IPS-18a (cell line): ENCODE results near the gene IFIT5.

Source experiments
- H3K27ac ChIP-seq: one replicate; pipeline ENCODE4 v1.5.1; 2013; ENCODE audit warnings: low read length
- H3K27me3 ChIP-seq: one replicate; pipeline ENCODE4 v1.6.1; 2013; ENCODE audit warnings: mild to moderate bottlenecking, low read length; ENCODE audit not compliant: control insufficient read depth, insufficient read depth
- H3K36me3 ChIP-seq: one replicate; pipeline ENCODE4 v1.6.1; 2013; ENCODE audit warnings: low read depth, low read length; ENCODE audit not compliant: control insufficient read depth
- H3K4me1 ChIP-seq: one replicate; pipeline ENCODE4 v1.6.1; 2013; ENCODE audit warnings: low read depth, low read length; ENCODE audit not compliant: control insufficient read depth
- H3K4me3 ChIP-seq: one replicate; pipeline ENCODE4 v1.5.1; 2013; ENCODE audit warnings: low read length
- H3K9ac ChIP-seq: one replicate; pipeline ENCODE4 v1.6.1; 2013; ENCODE audit warnings: mild to moderate bottlenecking, low read length, moderate library complexity
- H3K9me3 ChIP-seq: one replicate; pipeline ENCODE4 v1.6.1; 2013; ENCODE audit warnings: low read depth, low read length; ENCODE audit not compliant: control insufficient read depth

Gene IFIT5

DNA sequence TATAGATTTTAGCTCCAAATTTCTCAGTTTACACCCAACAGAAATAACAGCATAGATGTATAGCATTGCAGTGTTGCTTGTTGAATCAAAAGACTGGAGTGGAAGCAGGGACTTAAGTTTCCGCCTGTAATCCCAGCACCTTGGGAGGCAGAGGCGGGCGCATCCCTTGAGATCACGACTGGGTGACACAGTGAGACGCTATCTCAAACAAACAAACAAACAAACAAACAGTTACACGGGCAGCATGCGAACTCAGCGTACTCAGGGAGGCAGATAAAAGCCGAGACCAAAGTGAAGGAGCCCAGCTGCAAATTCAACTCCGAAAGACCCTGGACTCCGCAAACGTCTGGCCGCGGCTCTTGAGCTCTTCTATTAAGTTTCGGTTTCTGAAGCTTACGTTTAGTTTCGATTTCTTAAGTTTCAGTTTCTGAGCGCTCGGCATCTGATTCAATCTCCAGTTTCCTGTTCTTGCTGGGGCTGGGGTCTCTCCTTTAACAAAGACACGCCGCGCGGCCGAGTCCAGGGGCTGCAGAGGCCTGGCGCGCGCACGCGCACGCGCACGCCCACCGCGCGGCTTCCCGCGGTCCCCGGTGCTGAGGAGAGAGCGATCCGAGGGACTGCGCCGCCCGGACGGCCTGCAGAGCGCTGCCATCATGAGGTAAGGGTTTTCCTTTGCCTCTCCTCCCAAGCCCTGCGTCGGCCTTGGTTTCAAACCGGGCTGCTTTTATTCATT, at the start of gene IFIT5:
Gene IFIT5, plus strand, starts transcription at position 423 of the 733 bp plus-strand sequence. Its CDS starts 231 bp downstream, at position 654.
- Histone ChIP-seq H3K27ac (no peak within 1 kb of the TSS), H3K4me3 (peak within 1 kb of the TSS; percentile 86), H3K4me1 (peaks cover 12% of the 10 kb centered on the region)

DNA sequence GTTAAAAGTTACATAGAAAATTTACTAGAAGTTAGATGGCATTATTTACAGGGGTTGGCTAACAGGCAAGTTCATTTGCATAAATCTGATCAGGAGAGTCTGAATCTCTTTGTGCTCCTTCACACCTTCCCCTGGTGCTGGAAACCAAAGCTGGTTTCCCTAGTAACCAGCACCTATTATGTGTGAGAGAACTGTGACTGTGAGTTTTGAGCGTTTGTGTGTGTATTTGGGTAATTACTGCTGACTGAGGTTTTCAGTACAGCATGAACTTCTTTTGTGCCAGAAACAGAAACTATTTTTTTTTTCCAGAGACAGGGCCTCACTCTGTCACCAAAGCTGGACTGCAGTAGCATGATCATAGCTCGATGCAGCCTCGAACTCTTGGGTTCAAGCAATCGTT, 46.8 kb upstream of the IFIT5 start:
- no peaks in the 10 kb centered on the region for H3K9me3 ChIP-seq
- H3K36me3 ChIP-seq, result no peaks in the 10 kb centered on the region
- no peak overlapping the region for H3K27ac ChIP-seq
- H3K9ac ChIP-seq, result no peak overlapping the region
- H3K4me3 ChIP-seq, result no peak overlapping the region
- H3K4me1 ChIP-seq, result peaks cover 6% of the 10 kb centered on the region
- H3K27me3 ChIP-seq, result no peaks in the 10 kb centered on the region

More for the DNA sequence above, at the start of gene IFIT5:
- H3K9ac ChIP-seq, result peak within 1 kb of the TSS; percentile 77
- H3K9me3 ChIP-seq, result no peaks in the 10 kb centered on the region
- H3K27me3 ChIP-seq, result peaks cover 23% of the 10 kb centered on the region
- H3K36me3 ChIP-seq, result no peaks in the 10 kb centered on the region

GRCh38 chr10:89368129-89368528, 46.2 kb upstream of the IFIT5 start:
- no peak overlapping the region for H3K9ac ChIP-seq
- H3K27ac ChIP-seq, result no peak overlapping the region
- H3K9me3 ChIP-seq, result no peaks in the 10 kb centered on the region
- H3K27me3 ChIP-seq, result no peaks in the 10 kb centered on the region
- peaks cover 6% of the 10 kb centered on the region for H3K4me1 ChIP-seq
- no peaks in the 10 kb centered on the region for H3K36me3 ChIP-seq
- H3K4me3 ChIP-seq, result no peak overlapping the region

DNA sequence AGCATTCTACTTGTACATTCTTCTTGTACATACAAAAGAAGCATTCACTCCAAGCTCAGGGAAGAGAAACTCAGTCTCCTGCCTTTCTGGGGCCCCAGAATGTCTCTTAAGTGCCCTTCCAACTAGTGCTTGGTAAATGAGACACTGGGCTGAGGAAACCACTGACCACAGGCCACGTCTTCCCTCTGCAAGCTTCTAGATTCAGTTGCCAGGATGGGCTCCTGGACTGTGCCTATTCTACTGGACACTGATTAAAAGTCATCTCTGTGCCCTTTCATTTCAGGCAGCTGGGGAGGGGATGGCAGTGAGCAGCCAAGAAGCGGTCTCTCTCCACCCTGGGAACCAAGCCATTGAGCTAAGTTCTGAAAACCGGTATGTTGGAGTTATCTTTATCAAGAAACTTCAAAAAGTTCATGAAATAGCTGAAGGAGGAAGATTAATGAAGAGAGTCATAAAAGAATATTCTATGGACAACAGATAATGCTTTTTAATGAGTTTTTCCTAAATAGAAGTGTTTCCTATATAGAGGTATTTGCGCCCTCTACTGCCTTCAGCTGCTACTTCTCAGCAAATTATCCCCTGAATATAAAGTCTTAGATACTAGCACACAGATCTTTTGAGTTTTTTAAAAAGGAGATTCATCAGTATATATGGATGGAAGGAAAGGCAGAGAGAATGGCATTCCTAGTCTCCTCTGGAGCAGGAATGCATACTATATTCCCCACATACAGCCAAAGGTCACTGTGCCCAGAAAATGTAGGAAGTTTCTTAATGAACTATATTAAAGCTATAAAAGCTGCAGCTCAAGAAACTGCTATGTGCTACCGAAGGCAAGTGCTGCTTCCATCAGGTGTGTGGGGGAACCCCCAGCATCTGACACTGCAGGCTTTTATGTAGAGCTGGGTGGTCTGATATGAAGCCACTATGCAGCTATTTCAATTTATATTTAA, 44.9 kb upstream of the IFIT5 start:
- no peaks in the 10 kb centered on the region for H3K9me3 ChIP-seq
- H3K4me3 ChIP-seq, result no peak overlapping the region
- no peak overlapping the region for H3K9ac ChIP-seq
- H3K36me3 ChIP-seq, result no peaks in the 10 kb centered on the region
- H3K27me3 ChIP-seq, result no peaks in the 10 kb centered on the region
- peaks cover 6% of the 10 kb centered on the region for H3K4me1 ChIP-seq
- no peak overlapping the region for H3K27ac ChIP-seq

- Histone ChIP-seq H3K4me1 (peaks cover 6% of the 10 kb centered on the region), H3K4me3 (no peak overlapping the region), H3K36me3 (no peaks in the 10 kb centered on the region), H3K27ac (no peak overlapping the region), H3K9me3 (no peaks in the 10 kb centered on the region), H3K9ac (no peak overlapping the region), H3K27me3 (no peaks in the 10 kb centered on the region)
Observed at GRCh38 chr10:89371079-89371478, 43.3 kb upstream of the IFIT5 start.

GRCh38 chr10:89371987-89372386, 42.4 kb upstream of the IFIT5 start:
- H3K4me1 ChIP-seq, result peaks cover 6% of the 10 kb centered on the region
- H3K36me3 ChIP-seq, result no peaks in the 10 kb centered on the region
- H3K9ac ChIP-seq, result no peak overlapping the region
- no peaks in the 10 kb centered on the region for H3K9me3 ChIP-seq
- no peaks in the 10 kb centered on the region for H3K27me3 ChIP-seq
- no peak overlapping the region for H3K27ac ChIP-seq
- H3K4me3 ChIP-seq, result no peak overlapping the region

- no peak overlapping the region for H3K9ac ChIP-seq
- no peaks in the 10 kb centered on the region for H3K36me3 ChIP-seq
- no peak overlapping the region for H3K4me3 ChIP-seq
- H3K27me3 ChIP-seq, result no peaks in the 10 kb centered on the region
- H3K4me1 ChIP-seq, result peaks cover 3% of the 10 kb centered on the region
- H3K27ac ChIP-seq, result no peak overlapping the region
- no peaks in the 10 kb centered on the region for H3K9me3 ChIP-seq
Observed at GRCh38 chr10:89373916-89374711, 40.3 kb upstream of the IFIT5 start.

GRCh38 chr10:89374713-89375141, 39.6 kb upstream of the IFIT5 start:
- no peaks in the 10 kb centered on the region for H3K27me3 ChIP-seq
- no peak overlapping the region for H3K4me3 ChIP-seq
- H3K4me1 ChIP-seq, result peaks cover 3% of the 10 kb centered on the region
- H3K27ac ChIP-seq, result no peak overlapping the region
- H3K36me3 ChIP-seq, result no peaks in the 10 kb centered on the region
- H3K9me3 ChIP-seq, result no peaks in the 10 kb centered on the region
- H3K9ac ChIP-seq, result no peak overlapping the region

- H3K27ac ChIP-seq, result no peak within 1 kb of the TSS
Observed at GRCh38 chr10:89377705-89378637, 36.4 kb upstream of the IFIT5 start, which contains the start of gene IFIT1B. IFIT1B (plus strand) TSS chr10:89378056; CDS start chr10:89378136, 80 bp downstream.

DNA sequence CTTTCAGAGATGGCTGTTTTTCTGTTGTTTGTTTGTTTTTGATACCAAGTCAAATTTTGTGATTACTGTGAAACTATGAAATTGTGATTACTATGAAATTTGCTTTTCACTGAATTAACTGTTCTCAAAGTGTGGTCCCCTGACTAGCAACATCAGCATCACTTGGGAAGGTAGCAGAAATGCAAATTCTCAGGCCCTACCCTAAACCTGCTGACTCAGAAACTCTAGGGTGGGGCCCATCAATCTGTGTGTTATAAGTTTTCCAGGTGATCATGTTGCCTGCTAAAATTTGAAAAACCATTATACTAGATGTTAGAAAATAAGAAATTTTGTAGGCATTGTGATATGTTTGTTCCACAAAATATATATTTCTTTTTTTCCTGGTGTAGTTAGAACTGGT, 35.3 kb upstream of the IFIT5 start:
- Histone ChIP-seq H3K27me3 (no peaks in the 10 kb centered on the region), H3K9me3 (no peaks in the 10 kb centered on the region), H3K4me3 (no peak overlapping the region), H3K27ac (no peak overlapping the region), H3K9ac (no peak overlapping the region), H3K36me3 (no peaks in the 10 kb centered on the region), H3K4me1 (peaks cover 3% of the 10 kb centered on the region)

More at GRCh38 chr10:89377705-89378637, 36.4 kb upstream of the IFIT5 start, which contains the start of gene IFIT1B:
- no peaks in the 10 kb centered on the region for H3K36me3 ChIP-seq
- no peak within 1 kb of the TSS for H3K4me3 ChIP-seq
- H3K9ac ChIP-seq, result no peak within 1 kb of the TSS
- H3K9me3 ChIP-seq, result no peaks in the 10 kb centered on the region
- peaks cover 3% of the 10 kb centered on the region for H3K4me1 ChIP-seq
- no peaks in the 10 kb centered on the region for H3K27me3 ChIP-seq
